Common myeloid progenitor, CD34-positive (primary cell): ENCODE data around the gene RAB18.
A peak's percentile ranks its signal among the peaks of the same experiment; 100 is the strongest.

Source experiments
- CTCF ChIA-PET: fragments of 350-600 bp; sonication (Branson Sonifier 250); formaldehyde crosslinking; loops from one replicate; lab custom pipeline; 2021; ENCODE audit warnings: antibody characterized with exemption; lab: Charles Lee
- POLR2A ChIA-PET: fragments of 350-600 bp; sonication (Branson Sonifier 250); formaldehyde crosslinking; loops from one replicate; lab custom pipeline; 2021; ENCODE audit warnings: antibody characterized with exemption; lab: Charles Lee
- DNase-seq, 3 donors: peaks; one replicate each; pipeline versions ENCODE4 v3.0.0 to v3.0.0-alpha.2; 2013
- H3K27ac ChIP-seq, 2 experiments: 1 replicate in 1 of 2; 2 replicates in 1 of 2; pipeline ENCODE4 v1.7.0; 2013; ENCODE audit warnings: inconsistent platforms in 2 of 2, low read length in 2 of 2, mild to moderate bottlenecking in 2 of 2, low read depth in 1 of 2, moderate library complexity in 1 of 2; ENCODE audit not compliant: severe bottlenecking in 2 of 2, insufficient read depth in 1 of 2, poor library complexity in 1 of 2
- H3K27me3 ChIP-seq, 5 experiments: replicated peaks in 2 of 5; 1 replicate in 3 of 5; 2 replicates in 2 of 5; pipeline versions ENCODE4 v1.6.1 to v1.7.0; 2013; ENCODE audit warnings: low read length in 4 of 5, mild to moderate bottlenecking in 2 of 5, moderate library complexity in 2 of 5, inconsistent platforms in 1 of 5; ENCODE audit not compliant: insufficient read depth in 5 of 5, control insufficient read depth in 4 of 5
- H3K36me3 ChIP-seq, 4 experiments: 1 replicate in 2 of 4; 2 replicates in 2 of 4; pipeline versions ENCODE4 v1.6.1 to v1.7.0; 2013; ENCODE audit warnings: low read length in 3 of 4, control low read depth in 1 of 4, mild to moderate bottlenecking in 1 of 4; ENCODE audit not compliant: control insufficient read depth in 4 of 4, insufficient read depth in 4 of 4
- H3K4me1 ChIP-seq, 4 experiments: 1 replicate in 3 of 4; 2 replicates in 1 of 4; pipeline versions ENCODE4 v1.6.1 to v1.7.1; 2013; ENCODE audit warnings: low read length in 3 of 4, mild to moderate bottlenecking in 3 of 4, control low read depth in 1 of 4, inconsistent platforms in 1 of 4, moderate library complexity in 1 of 4; ENCODE audit not compliant: control insufficient read depth in 4 of 4, insufficient read depth in 4 of 4; ENCODE audit errors: control extremely low read depth in 1 of 4
- H3K4me3 ChIP-seq, 7 experiments: 1 replicate in 4 of 7; 2 replicates in 3 of 7; pipeline versions ENCODE4 v1.5.1 to v1.7.0; 2013; ENCODE audit warnings: mild to moderate bottlenecking in 7 of 7, low read length in 6 of 7, moderate library complexity in 6 of 7, inconsistent platforms in 2 of 7, low read depth in 2 of 7, control low read depth in 1 of 7; ENCODE audit not compliant: insufficient read depth in 4 of 7, control insufficient read depth in 1 of 7; ENCODE audit errors: extremely low read depth in 1 of 7
- H3K9me3 ChIP-seq, 5 experiments: 1 replicate in 4 of 5; 2 replicates in 1 of 5; pipeline versions ENCODE4 v1.6.1 to v1.7.1; 2013; ENCODE audit warnings: low read length in 4 of 5, mild to moderate bottlenecking in 2 of 5, inconsistent platforms in 1 of 5, low read depth in 1 of 5, moderate library complexity in 1 of 5; ENCODE audit not compliant: control insufficient read depth in 4 of 5, insufficient read depth in 2 of 5; ENCODE audit errors: control extremely low read depth in 1 of 5
- WGBS: methylation state at CpG from one replicate; pipeline ENCODE4 v1.1.5; 2013; ENCODE audit not compliant: insufficient coverage; 5-methylcytosine and 5-hydroxymethylcytosine counted together

The RAB18 gene

GRCh38 chr10:27482984-27483956 is 20.8 kb upstream of the RAB18 start:
- DNase-seq: no peak
- Histone ChIP-seq H3K27ac (no peak overlapping the region), H3K36me3 (no peaks in the 10 kb centered on the region), H3K9me3 (peaks cover 0 to 5% (median 0%) of the 10 kb centered on the region in 5 experiments), H3K27me3 (no peaks in the 10 kb centered on the region), H3K4me1 (peaks cover 0 to 10% (median 7%) of the 10 kb centered on the region in 4 experiments), H3K4me3 (no peak overlapping the region)
- WGBS: 85% methylated on average over 10 of the region's 10 CpGs
- ChIA-PET POLR2A (no interaction called here), CTCF (interaction anchor here (0.7 to 1.7 kb wide), 4 partner anchors 9 to 72 kb away, joined by 3 to 5 read pairs (median 4); no protein-coding TSS in a partner anchor)

- H3K36me3 ChIP-seq: no peaks in the 10 kb centered on the region
- CTCF ChIA-PET: interaction anchor here (0.9 to 1.3 kb wide), 2 partner anchors 11 to 169 kb away, joined by 3 to 5 read pairs; no protein-coding TSS in a partner anchor
- peaks cover 0 to 10% (median 7%) of the 10 kb centered on the region in 4 experiments for H3K4me1 ChIP-seq
- H3K27me3 ChIP-seq: no peaks in the 10 kb centered on the region
- H3K9me3 ChIP-seq: peaks cover 0 to 2% (median 0%) of the 10 kb centered on the region in 5 experiments
- no CpG with 5 or more reads among the region's 2 CpGs for WGBS
- no peak for DNase-seq
- H3K4me3 ChIP-seq: no peak overlapping the region
- POLR2A ChIA-PET: no interaction called here
- no peak overlapping the region for H3K27ac ChIP-seq
These were observed 18.7 kb upstream of the RAB18 start for GRCh38 chr10:27485368-27485767.

- peaks cover 0 to 6% (median 3%) of the 10 kb centered on the region in 5 experiments for H3K9me3 ChIP-seq
- 0% methylated on average over 1 of the region's 2 CpGs for WGBS
- DNase-seq: no peak
- ChIA-PET CTCF (interaction anchor here (0.8 to 1.3 kb wide), 3 partner anchors 12 to 169 kb away, joined by 3 to 5 read pairs (median 3); no protein-coding TSS in a partner anchor), POLR2A (no interaction called here)
- peaks cover 0 to 10% (median 7%) of the 10 kb centered on the region in 4 experiments for H3K4me1 ChIP-seq
- no peaks in the 10 kb centered on the region for H3K36me3 ChIP-seq
- no peak overlapping the region for H3K27ac ChIP-seq
- no peaks in the 10 kb centered on the region for H3K27me3 ChIP-seq
- H3K4me3 ChIP-seq: no peak overlapping the region
These were observed 18.1 kb upstream of the RAB18 start for GRCh38 chr10:27485986-27486385.

- no peak for DNase-seq
- Histone ChIP-seq H3K4me3 (no peak overlapping the region), H3K27me3 (no peaks in the 10 kb centered on the region), H3K27ac (no peak overlapping the region), H3K9me3 (peaks cover 0 to 13% (median 3%) of the 10 kb centered on the region in 5 experiments), H3K4me1 (peaks cover 0 to 6% (median 1%) of the 10 kb centered on the region in 4 experiments), H3K36me3 (no peaks in the 10 kb centered on the region)
- CTCF ChIA-PET: no interaction called here
- POLR2A ChIA-PET: no interaction called here
- WGBS: 100% methylated on average over 1 of the region's 1 CpG
These were observed 13.3 kb upstream of the RAB18 start for GRCh38 chr10:27490807-27491206.

GRCh38 chr10:27494116-27494805 is 9.8 kb upstream of the RAB18 start:
- Histone ChIP-seq H3K36me3 (no peaks in the 10 kb centered on the region), H3K27ac (no peak overlapping the region), H3K27me3 (no peaks in the 10 kb centered on the region), H3K4me1 (peaks cover 0 to 6% (median 1%) of the 10 kb centered on the region in 4 experiments), H3K9me3 (peaks cover 0 to 14% (median 3%) of the 10 kb centered on the region in 5 experiments), H3K4me3 (no peak overlapping the region)
- CTCF ChIA-PET: no interaction called here
- POLR2A ChIA-PET: no interaction called here
- DNase-seq: peak; percentile 25 to 85 (median 79)
- 0% methylated on average over 1 of the region's 1 CpG for WGBS

GRCh38 chr10:27496137-27496536 is 8.0 kb upstream of the RAB18 start:
- H3K4me1 ChIP-seq: peaks cover 0 to 6% (median 1%) of the 10 kb centered on the region in 4 experiments
- WGBS: 94% methylated on average over 3 of the region's 4 CpGs
- CTCF ChIA-PET: no interaction called here

More at GRCh38 chr10:27496137-27496536, 8.0 kb upstream of the RAB18 start:
- Histone ChIP-seq H3K27ac (no peak overlapping the region), H3K4me3 (no peak overlapping the region), H3K9me3 (peaks cover 0 to 9% (median 0%) of the 10 kb centered on the region in 5 experiments), H3K36me3 (no peaks in the 10 kb centered on the region), H3K27me3 (no peaks in the 10 kb centered on the region)
- no peak for DNase-seq
- POLR2A ChIA-PET: interaction anchor here (0.6 kb wide), 1 partner anchor 14 kb away, joined by 3 read pairs; no protein-coding TSS in a partner anchor
